HepG2 (cell line): ENCODE results near the gene ZNF77. TPM values are rescaled to one million over a fixed set of nuclear protein-coding genes. Genes with fewer than 3 reads are reported as not detected.

ENCODE experiments used
- ATF4 ChIP-seq, 2 experiments: fragments of 450-650 bp in 1 of 2; sonication (generic) in 1 of 2; formaldehyde crosslinking; IDR thresholded peaks; 2 replicates each; pipeline versions ENCODE4 v1.5.0 to v1.8.0; 2020 to 2022; ENCODE audit warnings: mild to moderate bottlenecking in 1 of 2, missing genetic modification reagents in 1 of 2
- ISL2 ChIP-seq: sonication (generic); formaldehyde crosslinking; IDR thresholded peaks from 2 replicates; pipeline ENCODE4 v1.5.0; 2020; ENCODE audit warnings: missing genetic modification reagents
- KDM6A ChIP-seq: IDR thresholded peaks from 2 replicates; pipeline ENCODE4 v1.6.1; 2016; ENCODE audit warnings: low read depth
- MAZ ChIP-seq, 2 experiments: sonication (generic) in 1 of 2; formaldehyde crosslinking in 1 of 2; IDR thresholded peaks; 2 replicates each; pipeline versions ENCODE4 v1.5.0 to v1.6.1; 2012 to 2020; ENCODE audit warnings: low read depth in 2 of 2, mild to moderate bottlenecking in 2 of 2, borderline replicate concordance in 1 of 2, improper control_type of control experiment in 1 of 2, low read length in 1 of 2, missing genetic modification reagents in 1 of 2, moderate library complexity in 1 of 2
- MYNN ChIP-seq: sonication (generic); formaldehyde crosslinking; IDR thresholded peaks from 2 replicates; pipeline ENCODE4 v1.4.0; 2020; ENCODE audit warnings: mild to moderate bottlenecking, low read depth, missing genetic modification reagents
- NFYB ChIP-seq: sonication (generic); formaldehyde crosslinking; IDR thresholded peaks from 2 replicates; pipeline ENCODE4 v1.4.0; 2020; ENCODE audit warnings: missing genetic modification reagents
- PATZ1 ChIP-seq: sonication (generic); formaldehyde crosslinking; IDR thresholded peaks from 2 replicates; pipeline ENCODE4 v1.4.0; 2020; ENCODE audit warnings: missing genetic modification reagents
- PRMT3 ChIP-seq: sonication (generic); formaldehyde crosslinking; IDR thresholded peaks from 2 replicates; pipeline ENCODE4 v1.8.1; 2022; ENCODE audit warnings: low read depth, mild to moderate bottlenecking, moderate library complexity, missing genetic modification reagents, borderline replicate concordance
- TGIF2 ChIP-seq: IDR thresholded peaks from 2 replicates; pipeline ENCODE4 v1.6.1; 2016; ENCODE audit warnings: control low read depth, missing compliant biosample characterization
- TP53 ChIP-seq: sonication (generic); formaldehyde crosslinking; conservative IDR thresholded peaks from 2 replicates; pipeline ENCODE4 v1.4.0; 2020; ENCODE audit warnings: missing genetic modification reagents
- ZBED4 ChIP-seq: sonication (generic); formaldehyde crosslinking; IDR thresholded peaks from 2 replicates; pipeline ENCODE4 v1.4.0; 2020; ENCODE audit warnings: missing genetic modification reagents, borderline replicate concordance
- ZFP36L2 ChIP-seq: sonication (generic); formaldehyde crosslinking; IDR thresholded peaks from 2 replicates; pipeline ENCODE4 v1.4.0; 2020; ENCODE audit warnings: missing genetic modification reagents
- ZNF235 ChIP-seq: sonication (generic); formaldehyde crosslinking; IDR thresholded peaks from 2 replicates; pipeline ENCODE4 v1.8.1; 2023; ENCODE audit warnings: mild to moderate bottlenecking, missing genetic modification reagents, borderline replicate concordance
- ZSCAN30 ChIP-seq: sonication (generic); formaldehyde crosslinking; IDR thresholded peaks from 2 replicates; pipeline ENCODE4 v1.5.0; 2020; ENCODE audit warnings: mild to moderate bottlenecking, missing genetic modification reagents
- polyA plus RNA-seq, 8 experiments: library from polyadenylated mRNA; depleted of rRNA in 3 of 8; stranded (reverse) in 7 of 8; unstranded in 1 of 8; fragments of >200 nt; fragmentation: Illumina TruSeq in 4 of 8; extraction: Trizol in 4 of 8; gene quantifications; 2 replicates each; pipeline versions ENCODE4 v1.2.1 to v1.2.3, GENCODE V29; 2011 to 2016; ENCODE audit warnings: low read depth in 4 of 8, missing spikeins in 1 of 8, mixed read lengths in 1 of 8; ENCODE audit not compliant: insufficient read depth in 1 of 8
- total RNA-seq, 5 experiments: library from RNA; depleted of rRNA; stranded (reverse); fragments of >200 nt; fragmentation: Illumina TruSeq; extraction: Trizol; gene quantifications; 2 replicates each; pipeline ENCODE4 v1.2.3, GENCODE V29; 2016; ENCODE audit warnings: low read depth in 1 of 5
- TF ChIP-seq, protein P1 (sequence below): sonication (generic); formaldehyde crosslinking; conservative IDR thresholded peaks from 2 replicates; pipeline ENCODE4 v1.4.0; 2020; ENCODE audit warnings: missing genetic modification reagents
- TF ChIP-seq, protein P2 (sequence below): IDR thresholded peaks from 2 replicates; pipeline ENCODE4 v1.6.1; 2012; ENCODE audit warnings: inconsistent platforms
- TF ChIP-seq, protein P3 (sequence below): sonication (generic); formaldehyde crosslinking; IDR thresholded peaks from 2 replicates; pipeline ENCODE4 v1.4.0; 2020; ENCODE audit warnings: missing genetic modification reagents, mild to moderate bottlenecking, borderline replicate concordance

The ZNF77 gene
- total and polyA plus RNA-seq, 2 of the 13 experiments (the other 11 are each of a cell fraction or from before 2014, with no cell fraction given): 7.1 to 11.5 TPM

DNA sequence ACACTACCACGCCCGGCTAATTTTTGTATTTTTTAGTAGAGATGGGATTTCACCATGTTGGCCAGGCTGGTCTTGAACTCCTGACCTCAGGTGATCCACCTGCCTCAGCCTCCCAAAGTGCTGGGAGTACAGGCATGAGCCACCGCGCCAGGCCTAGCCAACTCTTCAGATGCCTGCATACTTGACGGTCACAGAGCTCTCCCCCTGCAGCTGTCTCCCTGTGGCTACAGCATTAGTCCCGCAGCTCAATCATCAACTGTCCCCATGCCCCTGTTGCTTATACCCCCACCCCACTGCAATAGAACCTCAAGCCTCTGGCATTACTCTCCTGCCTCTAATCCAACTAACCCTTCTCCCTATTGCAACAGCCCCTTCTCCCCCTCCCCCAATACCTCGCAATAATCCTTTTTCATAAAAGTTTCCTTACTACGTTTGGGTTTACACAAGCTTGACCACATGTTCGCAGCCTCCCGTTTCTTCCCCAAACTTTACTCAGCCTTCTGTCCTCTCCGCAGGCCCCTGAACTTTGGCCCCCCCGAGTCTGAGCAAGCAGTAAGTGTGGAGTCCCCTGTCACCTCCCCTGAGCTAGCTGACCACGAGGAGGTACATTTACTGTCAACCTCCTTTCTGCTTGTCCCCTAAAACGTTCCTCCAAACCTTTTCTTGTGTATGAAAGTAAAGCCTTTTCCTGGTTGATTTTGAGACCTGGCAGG is 1.7 kb downstream of the ZNF77 start (continued):
- TF ChIP-seq ZFP36L2 (CRISPR knock-in tag) (no peak), NFYB (CRISPR knock-in tag) (no peak), PRMT3 (CRISPR knock-in tag) (no peak), TGIF2 (CRISPR knock-in tag) (peak; percentile 65; the same call in 1 of the 2 replicates), TP53 (no peak), MYNN (no peak), ATF4 (CRISPR knock-in tag; IDR thresholded peaks at IDR 0.05) (no peak), MAZ (IDR thresholded peaks at IDR 0.05; ENCODE audit: borderline replicate concordance, low read depth, low read length) (0 out of 2 replicates have a peak, but pooled peaks have one; percentile 15), MAZ (CRISPR knock-in tag; IDR thresholded peaks at IDR 0.05; ENCODE audit: low read depth) (no peak), ZBED4 (CRISPR knock-in tag) (no peak), KDM6A (CRISPR knock-in tag) (peak; percentile 59; the same call in 1 of the 2 replicates), ZSCAN30 (CRISPR knock-in tag) (no peak), ZNF235 (CRISPR knock-in tag) (no peak), PATZ1 (CRISPR knock-in tag) (peak; percentile 67), ISL2 (CRISPR knock-in tag) (no peak)
- TF ChIP-seq, protein P1, sequence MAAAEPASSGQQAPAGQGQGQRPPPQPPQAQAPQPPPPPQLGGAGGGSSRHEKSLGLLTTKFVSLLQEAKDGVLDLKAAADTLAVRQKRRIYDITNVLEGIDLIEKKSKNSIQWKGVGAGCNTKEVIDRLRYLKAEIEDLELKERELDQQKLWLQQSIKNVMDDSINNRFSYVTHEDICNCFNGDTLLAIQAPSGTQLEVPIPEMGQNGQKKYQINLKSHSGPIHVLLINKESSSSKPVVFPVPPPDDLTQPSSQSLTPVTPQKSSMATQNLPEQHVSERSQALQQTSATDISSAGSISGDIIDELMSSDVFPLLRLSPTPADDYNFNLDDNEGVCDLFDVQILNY (CRISPR knock-in tag): no peak
- TF ChIP-seq, protein P2, sequence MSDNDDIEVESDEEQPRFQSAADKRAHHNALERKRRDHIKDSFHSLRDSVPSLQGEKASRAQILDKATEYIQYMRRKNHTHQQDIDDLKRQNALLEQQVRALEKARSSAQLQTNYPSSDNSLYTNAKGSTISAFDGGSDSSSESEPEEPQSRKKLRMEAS: peak; percentile 44
- TF ChIP-seq, protein P3, sequence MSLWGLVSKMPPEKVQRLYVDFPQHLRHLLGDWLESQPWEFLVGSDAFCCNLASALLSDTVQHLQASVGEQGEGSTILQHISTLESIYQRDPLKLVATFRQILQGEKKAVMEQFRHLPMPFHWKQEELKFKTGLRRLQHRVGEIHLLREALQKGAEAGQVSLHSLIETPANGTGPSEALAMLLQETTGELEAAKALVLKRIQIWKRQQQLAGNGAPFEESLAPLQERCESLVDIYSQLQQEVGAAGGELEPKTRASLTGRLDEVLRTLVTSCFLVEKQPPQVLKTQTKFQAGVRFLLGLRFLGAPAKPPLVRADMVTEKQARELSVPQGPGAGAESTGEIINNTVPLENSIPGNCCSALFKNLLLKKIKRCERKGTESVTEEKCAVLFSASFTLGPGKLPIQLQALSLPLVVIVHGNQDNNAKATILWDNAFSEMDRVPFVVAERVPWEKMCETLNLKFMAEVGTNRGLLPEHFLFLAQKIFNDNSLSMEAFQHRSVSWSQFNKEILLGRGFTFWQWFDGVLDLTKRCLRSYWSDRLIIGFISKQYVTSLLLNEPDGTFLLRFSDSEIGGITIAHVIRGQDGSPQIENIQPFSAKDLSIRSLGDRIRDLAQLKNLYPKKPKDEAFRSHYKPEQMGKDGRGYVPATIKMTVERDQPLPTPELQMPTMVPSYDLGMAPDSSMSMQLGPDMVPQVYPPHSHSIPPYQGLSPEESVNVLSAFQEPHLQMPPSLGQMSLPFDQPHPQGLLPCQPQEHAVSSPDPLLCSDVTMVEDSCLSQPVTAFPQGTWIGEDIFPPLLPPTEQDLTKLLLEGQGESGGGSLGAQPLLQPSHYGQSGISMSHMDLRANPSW (CRISPR knock-in tag): no peak
